Myocyte (in vitro differentiated cells): Measurements from ENCODE around the gene MED26. TPM values are rescaled to one million over a fixed set of nuclear protein-coding genes. Genes with fewer than 3 reads are reported as not detected.
"Not testable (repeated sequence)": the region's sequence is repeated elsewhere in the genome, so short reads cannot be mapped to it uniquely, and the experiment has no call there.

Experiments
- DNase-seq: peaks from one replicate; pipeline ENCODE4 v3.0.0-alpha.2; 2012; ENCODE audit warnings: low read depth
- polyA plus RNA-seq: library from polyadenylated mRNA; unstranded; fragments of >200 nt; gene quantifications from one replicate; pipeline ENCODE4 v1.2.1, GENCODE V29; 2012; ENCODE audit warnings: missing spikeins
- total RNA-seq: library from RNA; depleted of rRNA; stranded (reverse); fragments of >200 nt; gene quantifications from 2 replicates; pipeline ENCODE4 v1.2.3, GENCODE V29; 2014

Gene MED26, protein sequence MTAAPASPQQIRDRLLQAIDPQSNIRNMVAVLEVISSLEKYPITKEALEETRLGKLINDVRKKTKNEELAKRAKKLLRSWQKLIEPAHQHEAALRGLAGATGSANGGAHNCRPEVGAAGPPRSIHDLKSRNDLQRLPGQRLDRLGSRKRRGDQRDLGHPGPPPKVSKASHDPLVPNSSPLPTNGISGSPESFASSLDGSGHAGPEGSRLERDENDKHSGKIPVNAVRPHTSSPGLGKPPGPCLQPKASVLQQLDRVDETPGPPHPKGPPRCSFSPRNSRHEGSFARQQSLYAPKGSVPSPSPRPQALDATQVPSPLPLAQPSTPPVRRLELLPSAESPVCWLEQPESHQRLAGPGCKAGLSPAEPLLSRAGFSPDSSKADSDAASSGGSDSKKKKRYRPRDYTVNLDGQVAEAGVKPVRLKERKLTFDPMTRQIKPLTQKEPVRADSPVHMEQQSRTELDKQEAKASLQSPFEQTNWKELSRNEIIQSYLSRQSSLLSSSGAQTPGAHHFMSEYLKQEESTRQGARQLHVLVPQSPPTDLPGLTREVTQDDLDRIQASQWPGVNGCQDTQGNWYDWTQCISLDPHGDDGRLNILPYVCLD
- total RNA-seq, result 9.2 and 9.5 TPM in 2 replicates
- polyA plus RNA-seq, result 6.4 TPM

DNA sequence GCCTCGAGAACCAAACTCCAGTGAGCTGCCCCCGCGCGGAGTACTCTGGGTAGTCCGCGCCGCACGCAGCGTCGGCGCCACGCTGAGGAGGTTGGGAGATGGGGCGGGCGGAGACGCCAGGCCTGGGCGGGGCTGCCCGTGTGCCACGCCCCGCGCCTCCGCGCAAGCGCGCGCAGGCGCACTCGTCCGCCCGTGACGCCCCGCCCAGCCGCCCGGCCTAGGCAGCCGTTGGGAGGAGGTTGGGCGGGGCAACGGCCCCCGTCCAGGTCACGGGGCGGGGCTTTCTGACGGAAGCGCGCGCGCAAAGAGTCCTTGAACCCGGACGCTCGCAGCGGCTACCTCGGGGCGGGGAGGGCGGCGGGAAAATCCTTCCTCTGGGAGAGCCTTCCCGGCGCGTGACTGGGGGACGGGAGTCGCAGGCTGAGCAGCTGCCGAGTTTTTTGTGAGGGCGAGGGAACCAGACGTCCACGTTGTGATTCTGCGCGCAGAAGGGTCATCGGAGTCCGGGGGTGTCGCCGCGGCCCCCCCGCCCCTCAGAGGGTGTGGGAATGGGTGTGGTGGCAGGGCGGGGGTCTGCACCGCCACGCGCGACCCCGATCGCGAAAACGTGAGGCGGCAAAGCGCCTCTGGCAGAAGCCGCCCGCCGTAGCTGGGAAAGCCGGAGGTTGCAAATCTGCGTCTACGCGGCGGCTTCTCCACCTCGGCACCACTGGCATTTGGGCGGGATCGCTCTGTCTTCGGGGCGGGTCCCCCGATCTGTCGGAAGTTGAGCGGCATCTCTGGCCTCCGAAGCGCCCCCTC, at the start of gene MED26:
Gene MED26, minus strand, starts transcription at position 22 of the 801 bp plus-strand sequence. CDS start 261 bp downstream, outside the sequence.
- peak; percentile 96 for DNase-seq

DNA sequence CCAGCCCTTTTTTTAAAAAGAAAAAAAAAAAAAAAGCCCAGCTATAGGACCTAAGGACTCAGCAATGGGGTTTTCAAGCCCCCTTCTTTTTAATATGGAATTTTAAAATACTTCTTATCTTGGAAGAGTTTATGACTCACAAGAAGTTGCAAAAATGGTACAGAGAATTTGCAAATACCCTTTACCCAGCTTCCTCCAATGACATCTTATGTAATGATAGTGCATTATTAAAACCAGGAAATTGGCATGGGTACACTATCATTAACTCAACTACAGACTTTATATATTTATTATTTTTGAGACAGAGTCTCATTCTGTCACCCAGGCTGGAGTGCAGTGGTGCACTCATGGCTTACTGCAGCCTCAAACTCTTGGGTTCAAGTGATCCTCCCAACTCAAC, 49.1 kb upstream of the MED26 start:
- no peak for DNase-seq

DNA sequence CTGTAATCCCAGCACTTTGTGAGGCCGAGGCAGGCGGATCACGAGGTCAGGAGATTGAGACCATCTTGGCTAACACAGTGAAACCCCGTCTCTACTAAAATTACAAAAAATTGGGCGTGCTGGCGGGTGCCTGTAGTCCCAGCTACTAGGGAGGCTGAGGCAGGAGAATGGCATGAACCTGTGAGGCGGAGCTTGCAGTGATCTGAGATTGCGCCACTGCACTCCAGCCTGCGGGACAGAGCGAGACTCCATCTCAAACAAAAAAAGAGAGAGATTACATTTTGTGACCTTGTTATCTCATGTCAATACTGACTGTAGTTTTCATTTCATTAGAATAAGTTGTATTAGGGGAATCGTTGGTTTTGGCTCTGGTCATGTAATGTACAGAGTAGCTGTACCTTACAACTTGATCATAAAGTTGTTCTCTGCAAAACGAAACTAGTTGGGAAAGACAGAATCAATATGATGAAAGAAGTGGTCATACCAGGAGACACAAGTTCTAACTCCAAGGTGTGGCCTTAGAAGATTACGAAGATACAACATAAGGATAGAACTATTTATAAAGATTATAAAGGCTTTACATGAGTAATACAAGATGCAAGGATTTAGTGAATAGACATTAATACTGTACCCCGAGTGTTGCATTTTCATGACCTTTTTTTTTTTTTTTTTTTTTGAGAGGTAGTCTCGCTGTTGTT, 48.2 kb upstream of the MED26 start:
- DNase-seq, result no peak

DNA sequence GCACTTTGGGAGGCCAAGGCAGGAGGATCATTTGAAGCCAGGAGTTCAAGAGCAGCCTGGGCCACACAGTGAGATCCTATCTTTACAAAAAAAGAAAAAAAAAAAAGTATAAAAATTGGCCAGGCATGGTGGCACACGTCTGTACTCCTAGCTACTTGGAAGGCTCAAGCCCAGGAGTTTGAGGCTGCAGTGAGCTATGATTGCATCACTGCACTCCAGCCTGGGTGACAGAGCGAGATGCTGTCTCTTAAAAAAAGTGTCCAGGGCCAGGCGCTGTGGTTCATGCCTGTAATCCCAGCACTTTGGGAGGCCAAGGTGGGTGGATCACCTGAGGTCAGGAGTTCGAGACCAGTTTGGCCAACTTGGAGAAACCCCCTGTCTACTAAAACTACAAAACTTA, 45.8 kb upstream of the MED26 start:
- DNase-seq, result not testable (repeated sequence)

DNA sequence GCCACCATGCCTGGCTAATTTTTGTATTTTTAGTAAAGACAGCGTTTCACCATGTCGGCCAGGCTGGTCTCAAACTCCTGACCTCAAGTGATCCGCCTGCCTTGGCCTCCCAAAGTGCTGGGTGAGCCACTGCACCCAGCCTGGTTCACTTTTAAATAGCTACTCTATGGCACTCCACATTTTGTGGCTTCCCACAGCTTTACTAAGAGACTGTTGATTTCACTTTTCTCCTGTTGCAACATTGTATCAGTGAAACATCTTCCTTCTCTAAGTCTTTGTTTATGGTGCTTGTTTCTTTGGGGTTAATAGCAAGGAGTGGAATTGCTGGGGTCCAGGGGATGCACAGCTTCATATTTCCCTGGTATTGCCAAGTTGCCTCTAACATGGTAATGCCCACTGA, 45.2 kb upstream of the MED26 start:
- DNase-seq, result peak; percentile 46

DNA sequence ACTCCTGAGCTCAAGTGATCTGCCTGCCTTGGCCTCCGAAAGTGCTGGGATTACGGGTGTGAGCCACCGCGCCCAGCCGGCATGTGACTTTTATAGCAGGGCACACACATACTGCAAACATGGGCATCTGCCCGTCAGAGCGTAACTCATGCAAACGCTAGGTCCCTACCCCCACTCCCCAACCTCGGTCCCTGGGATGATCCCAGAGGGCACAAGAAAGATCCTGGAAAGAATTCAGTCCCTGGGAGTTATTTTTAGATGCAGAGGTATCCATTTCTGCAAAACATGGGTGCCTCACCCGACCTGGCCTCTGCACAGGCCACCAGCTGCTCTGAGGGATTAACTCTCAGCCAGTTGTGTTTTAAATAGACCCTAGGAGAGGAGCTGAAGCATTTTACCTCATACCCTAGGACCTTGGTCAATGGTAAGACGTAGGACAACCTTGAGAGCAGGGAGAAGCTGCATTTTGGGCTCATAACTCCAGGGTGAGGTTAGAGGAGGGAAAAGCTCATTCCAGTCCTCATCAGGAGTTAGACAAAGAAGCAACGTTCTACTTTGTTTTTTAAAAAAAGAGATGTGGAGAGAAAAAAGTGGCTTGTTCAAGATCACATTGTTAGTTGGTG, 43.8 kb upstream of the MED26 start:
- DNase-seq, result peak; percentile 96

DNA sequence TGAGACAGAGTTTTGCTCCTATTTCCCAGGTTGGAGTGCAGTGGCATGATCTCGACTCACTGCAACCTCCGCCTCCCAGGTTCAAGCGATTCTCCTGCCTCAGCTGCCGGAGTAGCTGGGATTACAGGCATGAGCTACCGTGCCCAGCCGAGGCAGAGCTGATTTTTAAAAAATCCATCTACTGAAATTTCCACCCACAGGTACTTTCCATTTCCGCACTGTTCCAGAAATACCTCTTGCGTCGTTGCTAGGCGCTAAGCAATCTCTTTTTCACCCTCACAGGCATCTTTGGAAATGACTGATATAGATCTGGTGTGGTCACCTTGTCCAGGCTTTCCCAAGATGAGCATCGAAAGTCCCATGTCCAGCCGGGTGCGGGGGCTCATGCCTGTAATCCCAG, 42.3 kb upstream of the MED26 start:
- DNase-seq, result no peak

DNA sequence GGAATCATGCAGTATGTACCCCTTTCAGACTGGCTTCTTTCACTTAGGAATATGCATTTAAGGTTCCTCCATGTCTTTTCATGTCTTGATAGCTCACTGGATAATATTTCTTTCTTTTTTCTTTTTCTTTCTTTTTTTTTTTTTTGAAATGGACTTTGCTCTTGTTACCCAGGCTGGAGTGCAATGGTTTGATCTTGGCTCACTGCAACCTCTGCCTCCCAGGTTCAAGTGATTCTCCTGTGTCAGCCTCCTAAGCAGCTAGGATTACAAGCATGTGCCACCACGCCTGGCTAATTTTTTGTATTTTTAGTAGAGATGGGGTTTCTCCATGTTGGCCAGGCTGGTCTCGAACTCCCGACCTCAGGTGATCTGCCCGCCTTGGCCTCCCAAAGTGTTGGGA, 40.7 kb upstream of the MED26 start:
- not testable (repeated sequence) for DNase-seq

DNA sequence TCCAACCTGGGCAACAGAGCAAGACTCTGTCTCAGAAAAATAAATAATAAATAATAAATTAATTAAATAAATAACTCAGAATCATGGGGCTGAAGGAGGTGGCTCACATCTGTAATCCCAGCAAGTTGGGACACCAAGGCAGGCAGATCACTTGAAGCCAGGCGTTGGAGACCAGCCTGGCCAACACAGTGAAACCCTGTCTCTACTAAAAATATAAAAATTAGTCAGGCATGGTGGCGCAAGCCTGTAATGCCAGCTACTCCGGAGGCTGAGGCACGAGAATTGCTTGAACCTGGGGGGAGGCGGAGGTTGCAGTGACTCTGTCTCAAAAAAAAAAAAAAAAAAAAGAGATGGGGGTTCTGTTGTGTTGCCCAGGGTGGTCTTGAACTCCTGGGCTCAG, 40.2 kb upstream of the MED26 start:
- no peak for DNase-seq

DNA sequence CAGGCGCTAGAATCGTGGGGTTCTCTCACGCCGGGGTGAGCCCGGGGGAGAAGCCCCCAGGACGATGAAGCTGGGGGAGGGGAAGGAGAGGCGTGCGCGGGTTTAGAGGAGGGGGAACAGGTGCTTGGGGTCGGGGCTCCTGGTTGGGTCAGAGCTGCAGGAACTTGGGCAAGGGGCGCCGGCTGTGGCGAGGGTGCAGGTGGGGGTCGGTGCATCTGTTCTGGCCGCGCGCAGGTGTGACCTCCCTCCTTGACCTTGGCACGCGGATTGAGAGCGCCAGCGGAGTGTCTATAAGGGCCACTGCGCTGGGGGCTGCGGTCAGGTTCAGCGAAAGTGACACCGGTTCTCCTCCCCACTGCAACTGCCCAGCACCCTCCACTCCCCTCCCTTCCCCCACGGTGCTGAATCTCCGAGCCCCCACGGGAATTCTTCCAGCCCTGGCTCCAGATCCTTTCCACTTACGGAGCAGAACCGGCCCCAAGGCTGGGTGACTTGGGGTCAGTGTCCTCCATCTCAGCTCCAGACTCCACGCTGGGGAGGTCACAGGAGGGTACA, 33.6 kb upstream of the MED26 start:
- peak; percentile 79 for DNase-seq

DNA sequence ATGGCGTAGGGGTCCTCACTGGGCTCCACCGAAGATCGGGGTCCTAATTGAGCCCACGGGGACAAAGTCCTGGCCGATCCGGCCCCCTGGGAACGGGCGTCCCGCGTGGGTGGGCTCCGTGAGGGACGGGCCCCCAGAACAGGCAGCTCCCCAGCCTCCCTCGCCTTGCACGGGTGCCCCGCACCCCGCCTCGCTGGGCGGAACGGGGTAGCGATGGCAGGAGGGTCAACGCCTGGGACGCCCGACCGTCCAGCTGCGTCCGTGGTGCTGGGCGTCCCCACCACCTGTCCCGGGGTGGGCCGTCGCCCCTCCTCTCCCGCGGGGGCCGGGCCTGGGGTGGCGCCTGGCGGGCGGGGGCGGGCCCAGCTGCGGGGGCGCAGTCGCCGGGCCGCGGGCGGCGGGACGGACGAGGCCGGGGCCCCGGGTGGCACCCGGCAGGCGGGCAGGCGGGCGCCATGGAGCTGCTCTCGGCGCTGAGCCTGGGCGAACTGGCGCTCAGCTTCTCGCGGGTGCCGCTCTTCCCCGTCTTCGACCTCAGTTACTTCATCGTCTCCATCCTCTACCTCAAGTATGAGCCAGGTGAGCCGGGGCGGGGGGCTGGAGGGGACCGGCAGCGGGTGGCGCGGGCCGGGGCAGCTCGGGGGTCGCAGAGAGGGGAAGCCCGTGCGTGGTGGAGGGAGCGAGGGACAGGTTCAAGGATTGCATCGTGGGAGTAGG, 32.9 kb upstream of the MED26 start, which contains the start of gene TMEM38A:
Gene TMEM38A, plus strand, starts transcription at position 377 of the 717 bp plus-strand sequence. Its CDS starts 79 bp downstream, at position 456.
- DNase-seq, result peak; percentile 86

DNA sequence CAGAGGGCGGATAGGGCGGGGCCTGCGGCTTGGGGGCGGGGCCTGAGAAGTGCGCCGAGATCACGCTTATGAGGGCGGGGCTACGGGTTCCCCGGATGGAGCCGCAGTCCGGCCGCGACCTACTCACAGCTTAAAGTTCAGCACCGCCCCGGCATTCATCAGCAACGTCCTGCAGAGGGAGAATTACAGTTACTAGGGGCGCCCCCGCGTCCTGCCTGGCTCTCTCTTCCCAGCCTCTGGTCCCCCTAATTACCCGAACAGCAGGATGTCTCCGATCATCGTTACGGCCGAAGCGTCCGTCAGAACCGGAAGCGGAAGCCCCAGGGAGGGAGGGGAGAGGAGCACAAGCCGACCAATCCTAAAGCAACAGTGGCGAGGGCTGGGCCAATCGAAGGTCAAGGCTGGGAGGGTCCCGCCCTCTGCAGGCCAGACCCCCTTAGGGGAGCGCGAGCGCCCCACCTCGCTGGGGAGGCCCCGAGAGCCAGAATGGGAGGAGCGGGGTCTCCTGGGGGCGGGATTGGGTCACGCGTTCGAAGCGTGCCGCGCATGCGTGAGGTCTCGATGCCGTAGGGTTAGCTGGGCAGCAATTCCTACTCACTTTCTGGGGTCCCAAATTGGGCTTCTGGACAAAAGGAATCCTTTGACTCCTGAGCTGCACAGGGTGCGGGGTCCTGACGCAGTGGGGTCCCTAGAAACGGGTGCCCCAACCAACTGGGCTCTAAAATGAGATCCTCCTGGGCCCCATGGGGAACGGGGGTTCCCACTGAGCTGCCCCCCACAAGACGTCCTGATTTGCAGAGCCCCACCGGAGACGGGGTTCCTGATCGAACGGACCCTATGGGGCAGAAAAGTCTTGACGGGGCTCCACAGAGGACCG, 32.1 kb upstream of the MED26 start, which contains the start of gene SMIM7:
Gene SMIM7, minus strand, starts transcription at position 313 of the 877 bp plus-strand sequence. Its CDS starts 34 bp downstream, at position 279.
- peak; percentile 99 for DNase-seq

DNA sequence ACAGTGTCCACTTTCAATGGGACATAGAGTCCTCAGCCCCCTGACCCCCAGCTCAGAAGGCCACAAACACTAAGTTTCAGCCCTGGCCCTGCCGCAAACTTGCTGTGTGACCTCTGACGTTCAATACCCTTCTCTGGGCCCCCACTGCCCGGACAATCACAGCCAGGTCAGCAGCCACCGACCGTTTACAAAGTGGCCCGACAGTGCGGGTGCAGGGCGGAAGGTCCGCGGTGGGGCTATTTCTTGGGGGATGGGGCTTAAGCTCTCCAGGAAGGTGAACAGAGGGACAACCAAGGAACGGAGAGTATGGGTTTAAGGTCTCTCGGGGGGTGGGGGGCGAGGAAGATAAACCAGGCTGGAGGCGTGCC, 31.4 kb upstream of the MED26 start:
- DNase-seq, result no peak

DNA sequence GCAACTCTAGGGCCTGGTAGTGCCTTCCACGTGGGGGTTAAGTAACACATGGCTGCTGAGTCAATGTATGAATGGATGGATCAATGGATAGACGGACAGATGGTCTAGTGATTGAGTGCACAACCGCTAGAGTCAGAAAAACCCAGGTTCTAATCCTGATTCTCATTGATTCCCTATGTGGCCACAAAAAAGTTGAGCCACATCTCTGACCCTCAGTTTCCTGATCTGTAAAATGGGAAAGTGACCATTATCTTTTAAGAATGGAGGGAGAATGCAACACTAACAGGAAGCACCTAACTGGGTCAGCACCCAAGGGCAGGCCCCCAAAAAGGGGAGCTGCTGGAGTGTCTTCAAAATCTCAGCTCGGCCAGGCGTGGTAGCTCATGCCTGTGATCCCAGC, 29.4 kb upstream of the MED26 start:
- DNase-seq, result no peak

DNA sequence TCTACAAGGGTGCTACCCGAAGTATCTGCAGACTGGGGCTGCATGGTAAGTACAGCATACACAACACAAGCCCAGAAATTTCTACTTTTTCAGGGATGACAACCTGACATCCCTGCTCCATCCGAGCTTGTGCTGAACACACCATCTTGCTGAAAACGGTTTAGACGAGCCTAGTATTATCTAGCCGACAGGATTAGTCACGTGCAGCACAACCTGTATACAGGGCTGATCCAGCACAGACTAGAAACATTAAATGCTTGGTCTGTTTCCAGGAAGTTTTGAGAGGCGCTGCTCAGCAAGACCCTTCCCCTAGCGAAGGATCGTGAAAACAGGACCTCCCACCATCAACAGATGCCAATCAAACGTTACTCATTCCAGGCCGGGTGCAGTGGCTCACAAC, 27.7 kb upstream of the MED26 start:
- no peak for DNase-seq

DNA sequence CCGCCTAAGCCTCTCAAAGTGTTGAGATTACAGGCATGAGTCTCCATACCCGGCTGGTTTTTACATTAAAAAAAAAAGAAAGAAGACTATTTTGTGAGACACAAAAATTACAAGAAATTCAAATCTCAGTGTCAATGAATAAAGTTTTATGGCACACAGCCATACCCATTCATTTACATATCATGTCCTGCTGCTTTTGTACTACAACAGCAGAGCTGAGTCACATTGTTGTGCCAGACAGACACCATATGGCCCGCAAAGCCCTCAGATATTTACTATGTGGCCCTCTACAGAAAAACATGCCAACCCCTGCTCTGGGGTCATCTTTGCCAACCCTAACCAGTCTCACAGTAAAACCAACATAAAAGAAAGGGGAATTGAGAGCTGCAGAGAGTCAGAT, 26.6 kb upstream of the MED26 start:
- no peak for DNase-seq

DNA sequence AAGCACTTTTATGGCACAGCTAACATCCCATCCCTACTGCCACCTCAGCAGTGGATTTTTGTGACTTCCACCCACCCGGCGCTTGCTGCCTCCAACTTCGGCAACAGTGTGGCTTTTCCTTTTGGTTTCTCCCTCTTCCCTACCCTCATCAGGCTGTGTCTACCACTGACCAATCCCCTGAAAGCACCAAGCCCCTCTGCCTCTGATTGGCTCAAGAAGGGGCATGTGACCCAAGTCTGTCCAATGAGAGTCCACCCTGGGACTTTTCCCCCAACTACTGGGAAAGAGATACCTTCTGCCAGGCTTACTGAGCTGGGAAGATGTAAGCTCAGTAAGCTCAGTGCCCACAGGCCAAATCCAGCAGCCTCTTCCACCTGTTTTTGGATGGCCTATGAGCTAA, 26.1 kb upstream of the MED26 start:
- DNase-seq, result no peak

DNA sequence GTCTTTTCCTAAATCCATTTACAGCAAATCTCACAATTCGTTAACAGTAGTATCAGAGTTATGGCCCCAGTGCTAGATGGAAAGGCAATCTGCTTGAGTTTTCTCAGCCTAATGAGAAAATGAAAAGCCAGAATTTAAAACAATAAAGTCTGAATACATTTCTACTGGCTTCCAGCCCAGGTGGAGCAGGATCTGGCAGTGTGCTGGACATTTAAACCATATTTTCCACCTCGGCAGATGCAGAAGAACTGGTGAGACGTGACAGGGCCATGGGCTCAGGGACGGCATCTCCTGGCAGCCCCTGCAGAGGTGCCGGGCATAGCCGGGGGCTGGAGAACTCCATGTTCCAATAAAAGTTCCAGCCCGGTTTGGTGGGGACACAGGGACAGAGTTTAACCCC, 24.9 kb upstream of the MED26 start:
- no peak for DNase-seq
